K562 treated with DMSO at 1 percent for 24 hours (cell line): Measurements from ENCODE around the gene PSMG3. TPM values are rescaled to one million over a fixed set of nuclear protein-coding genes. Genes with fewer than 3 reads are reported as not detected.

Experiments
- total RNA-seq: library from RNA; unstranded; fragments of 300-600 nt; gene quantifications from 2 replicates; pipeline ENCODE4 v1.2.3, GENCODE V29; 2022; ENCODE audit warnings: low read depth; ENCODE audit not compliant: insufficient read depth

Gene PSMG3, protein sequence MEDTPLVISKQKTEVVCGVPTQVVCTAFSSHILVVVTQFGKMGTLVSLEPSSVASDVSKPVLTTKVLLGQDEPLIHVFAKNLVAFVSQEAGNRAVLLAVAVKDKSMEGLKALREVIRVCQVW
- total RNA-seq, result 85.6 and 89.1 TPM in 2 replicates

GRCh38 chr7:1569833-1570632, at the start of gene PSMG3:
Gene PSMG3, minus strand, starts transcription at chr7:1570032. Its CDS starts 693 bp downstream, at chr7:1569339.

DNA sequence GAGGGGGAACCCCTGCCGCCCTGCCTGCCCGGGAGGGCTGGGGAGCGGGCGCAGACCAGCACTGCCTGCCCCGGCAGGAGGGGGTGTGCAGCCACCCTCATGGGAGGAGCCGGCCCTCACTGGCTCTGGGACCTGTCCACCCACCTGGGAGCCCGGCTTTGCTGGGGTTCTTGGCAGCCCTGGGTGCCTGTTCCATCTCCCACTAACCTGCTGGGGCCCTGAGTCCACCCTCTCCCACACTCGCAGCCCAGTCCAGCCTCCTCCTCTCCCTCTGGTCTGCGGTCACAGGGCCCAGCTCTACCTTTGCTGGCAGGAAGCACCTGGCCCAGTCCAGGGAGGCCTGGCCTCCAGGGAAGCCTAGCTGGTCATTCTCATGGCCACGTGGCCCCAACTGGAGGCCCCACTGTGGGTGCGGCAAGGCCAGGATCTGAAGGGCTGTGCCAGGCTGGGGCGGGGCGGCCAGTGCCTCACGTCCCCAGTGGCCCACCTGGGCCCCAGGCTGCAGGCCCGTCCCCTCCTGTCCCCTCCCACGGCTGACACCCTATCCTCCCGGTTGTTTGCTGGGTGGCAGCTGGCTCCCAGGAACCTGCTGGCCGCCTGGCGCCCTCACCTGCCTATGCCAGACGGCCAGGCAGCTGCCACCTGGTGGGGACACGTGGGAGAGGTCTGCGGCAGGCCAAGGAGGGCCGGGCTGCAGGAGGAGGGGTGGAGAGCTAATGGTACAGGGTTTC, 13.9 kb downstream of the PSMG3 start, which contains the start of gene TMEM184A:
TSS of gene TMEM184A (minus strand) at position 393 of the 731 bp plus-strand sequence. CDS start 721 bp downstream, outside the sequence.

Other genes starting within 250 kb of the PSMG3 start
- 44.5 and 46.9 TPM in 2 replicates for gene MICALL2, start 110.6 kb downstream of the PSMG3 start, total RNA-seq
- 103 and 107 TPM in 2 replicates for gene INTS1, start 65.6 kb downstream of the PSMG3 start, total RNA-seq
- 15.8 and 17.5 TPM in 2 replicates for gene MAFK, start 39.3 kb downstream of the PSMG3 start, total RNA-seq
- 0.12 TPM in 1 of 2 replicates, not detected in the other for gene TMEM184A, start 13.8 kb downstream of the PSMG3 start, total RNA-seq
- 0.46 and 0.90 TPM in 2 replicates for gene ELFN1, start 100.2 kb upstream of the PSMG3 start, total RNA-seq